Panc1 (cell line): ENCODE results near the gene WHRN. TPM values are rescaled to one million over a fixed set of nuclear protein-coding genes. Genes with fewer than 3 reads are reported as not detected.

ENCODE experiments used
- ATAC-seq: fragments of 200-7000 bp; cut with Tn5 transposase; 2 replicates; pipeline ENCODE4 v1.9.1; 2020; ENCODE audit warnings: mild to moderate bottlenecking, moderate library complexity
- BruUV-seq: library from RNA; stranded (reverse); fragments of 400-500 nt; replicated peaks from 2 replicates; lab custom pipeline; 2021; lab: Mats Ljungman, UMichigan
- CTCF ChIA-PET: fragments of 300-600 bp; sonication (Branson Sonifier 250); formaldehyde crosslinking; loops from one replicate; lab custom pipeline; 2022; ENCODE audit warnings: antibody characterized with exemption; lab: Charles Lee
- POLR2A ChIA-PET: fragments of 300-600 bp; sonication (Branson Sonifier 250); formaldehyde crosslinking; loops from one replicate; lab custom pipeline; 2022; ENCODE audit warnings: antibody characterized with exemption; lab: Charles Lee
- DNase-seq: peaks from one replicate; pipeline ENCODE4 v3.0.0-alpha.2; 2010; ENCODE audit warnings: low read depth, low spot score
- H3K27ac ChIP-seq: 2 replicates; pipeline ENCODE4 v1.5.1; 2011; ENCODE audit warnings: mild to moderate bottlenecking, low read length, inconsistent platforms
- H3K27me3 ChIP-seq: fragments of 200-500 bp; sonication (Bioruptor generic); 2 replicates; pipeline ENCODE4 v1.6.0; 2014; ENCODE audit warnings: low read length, inconsistent platforms; ENCODE audit not compliant: control insufficient read depth, insufficient read depth
- H3K36me3 ChIP-seq: fragments of 200-500 bp; sonication (Bioruptor generic); 2 replicates; pipeline ENCODE4 v1.5.1; 2014; ENCODE audit warnings: inconsistent platforms, mild to moderate bottlenecking, low read length, moderate library complexity; ENCODE audit not compliant: control insufficient read depth, insufficient read depth
- H3K4me1 ChIP-seq: 2 replicates; pipeline ENCODE4 v1.5.1; 2011; ENCODE audit warnings: inconsistent platforms, mild to moderate bottlenecking, low read length, moderate library complexity; ENCODE audit not compliant: control insufficient read depth, insufficient read depth
- H3K4me3 ChIP-seq, 2 experiments: 2 replicates each; pipeline ENCODE4 v1.5.1; 2011 to 2012; ENCODE audit warnings: low read depth in 2 of 2, low read length in 2 of 2, mild to moderate bottlenecking in 2 of 2, inconsistent platforms in 1 of 2, moderate library complexity in 1 of 2
- H3K9me3 ChIP-seq: fragments of 200-500 bp; sonication (Bioruptor generic); 2 replicates; pipeline ENCODE4 v1.5.1; 2014; ENCODE audit warnings: low read depth, mild to moderate bottlenecking, inconsistent platforms, low read length, moderate library complexity; ENCODE audit not compliant: control insufficient read depth, insufficient read depth
- CTCF ChIP-seq: fragments of 450-650 bp; IDR thresholded peaks from 2 replicates; pipeline ENCODE4 v1.5.1; 2017; ENCODE audit warnings: mild to moderate bottlenecking
- POLR2AphosphoS5 ChIP-seq: IDR thresholded peaks from 2 replicates; pipeline ENCODE4 v1.6.1; 2012; ENCODE audit warnings: mild to moderate bottlenecking, low read depth, low read length, moderate library complexity
- REST ChIP-seq, 2 experiments: IDR thresholded peaks; 2 replicates each; pipeline ENCODE4 v1.6.1; 2011 to 2012; ENCODE audit warnings: low read depth in 2 of 2, control low read depth in 1 of 2, low read length in 1 of 2, mild to moderate bottlenecking in 1 of 2, moderate library complexity in 1 of 2; ENCODE audit not compliant: insufficient read depth in 1 of 2
- SIN3A ChIP-seq: IDR thresholded peaks from 2 replicates; pipeline ENCODE4 v1.6.1; 2012; ENCODE audit warnings: low read depth, mild to moderate bottlenecking, low read length, moderate library complexity, borderline replicate concordance; ENCODE audit not compliant: insufficient read depth
- TCF7L2 ChIP-seq: IDR thresholded peaks from 2 replicates; pipeline ENCODE4 v1.6.1; 2011; ENCODE audit warnings: mild to moderate bottlenecking, low read depth, low read length, inconsistent platforms
- in situ Hi-C: cut with HindIII; loops from 2 replicates; pipeline ENCODE4 v1.10.0; 2016; ENCODE audit warnings: low sequenced_read_pairs, low pct_unique_long_range_greater_than_20kb
- intact Hi-C: fragments of 100-400 bp; cut with micrococcal nuclease; formaldehyde crosslinking; loops from one replicate; pipeline ENCODE4 v1.10.0; 2022; ENCODE audit not compliant: unreplicated experiment
- total RNA-seq: library from RNA; stranded (reverse); gene quantifications from one replicate; pipeline ENCODE4 v1.2.1, GENCODE V29; 2021; ENCODE audit not compliant: unreplicated experiment

The WHRN gene
- total RNA-seq, 1 experiment from 2014 or later: 18.0 TPM

GRCh38 chr9:114404531-114404930 lies 100.7 kb downstream of the WHRN start:
- no peaks in the 10 kb centered on the region for H3K9me3 ChIP-seq
- ATAC-seq: no peak
- ChIA-PET POLR2A (no interaction called here), CTCF (interaction anchor here (0.6 kb wide), 2 partner anchors 76 to 204 kb away, joined by 3 to 4 read pairs; no protein-coding TSS in a partner anchor)
- TF ChIP-seq CTCF: no peak
- TF ChIP-seq TCF7L2: no peak
- no peak for TF ChIP-seq REST (IDR thresholded peaks at IDR 0.05; ENCODE audit: insufficient read depth in 1 of 2, low read depth in 2 of 2, low read length in 1 of 2)
- no peak for TF ChIP-seq POLR2AphosphoS5
- no TSS peak for BruUV-seq
- intact Hi-C loops (loop anchor here (2.0 kb wide), 1 partner anchor 248 kb away; no protein-coding TSS in a partner anchor), in situ Hi-C loops (no loop called here)
- H3K4me1 ChIP-seq: no peaks in the 10 kb centered on the region
- no peak overlapping the region for H3K4me3 ChIP-seq
- H3K36me3 ChIP-seq: no peaks in the 10 kb centered on the region
- H3K27me3 ChIP-seq: no peaks in the 10 kb centered on the region
- H3K27ac ChIP-seq: no peak overlapping the region
- no peak for DNase-seq

GRCh38 chr9:114403153-114403756 lies 102.0 kb downstream of the WHRN start:
- no peaks in the 10 kb centered on the region for H3K4me1 ChIP-seq
- no peaks in the 10 kb centered on the region for H3K27me3 ChIP-seq
- no peaks in the 10 kb centered on the region for H3K9me3 ChIP-seq
- no peak for DNase-seq
- in situ Hi-C loops: no loop called here
- no peaks in the 10 kb centered on the region for H3K36me3 ChIP-seq
- ATAC-seq: no peak
- no peak overlapping the region for H3K4me3 ChIP-seq
- H3K27ac ChIP-seq: no peak overlapping the region
- TF ChIP-seq POLR2AphosphoS5 (no peak), TCF7L2 (no peak), REST (IDR thresholded peaks at IDR 0.05; ENCODE audit: insufficient read depth in 1 of 2, low read depth in 2 of 2, low read length in 1 of 2) (no peak), CTCF (no peak), SIN3A (no peak)
- BruUV-seq: no TSS peak
- ChIA-PET CTCF (interaction anchor here (0.5 kb wide), 1 partner anchor 611 kb away, joined by 5 read pairs; no protein-coding TSS in a partner anchor), POLR2A (no interaction called here)
- intact Hi-C loops: no loop called here
